Ovary (tissue), 3 donors: ENCODE results near the gene CHD5.

Source experiments
- POLR2A ChIP-seq: fragments of 450-650 bp; IDR thresholded peaks from one replicate; pipeline ENCODE4 v1.6.1; 2017; ENCODE audit warnings: antibody characterized with exemption, mild to moderate bottlenecking, moderate library complexity
- TF ChIP-seq, protein P1 (sequence below), 3 donors: fragments of 450-650 bp in 2 of 3; fragments of 200-600 bp in 1 of 3; IDR thresholded peaks; one replicate each; pipeline versions ENCODE4 v1.5.1 to v1.8.0; 2016 to 2022; ENCODE audit warnings: antibody characterized with exemption in 3 of 3, mild to moderate bottlenecking in 1 of 3
- donor health status: DM: no; HTN: no; CAD: no.

DNA sequence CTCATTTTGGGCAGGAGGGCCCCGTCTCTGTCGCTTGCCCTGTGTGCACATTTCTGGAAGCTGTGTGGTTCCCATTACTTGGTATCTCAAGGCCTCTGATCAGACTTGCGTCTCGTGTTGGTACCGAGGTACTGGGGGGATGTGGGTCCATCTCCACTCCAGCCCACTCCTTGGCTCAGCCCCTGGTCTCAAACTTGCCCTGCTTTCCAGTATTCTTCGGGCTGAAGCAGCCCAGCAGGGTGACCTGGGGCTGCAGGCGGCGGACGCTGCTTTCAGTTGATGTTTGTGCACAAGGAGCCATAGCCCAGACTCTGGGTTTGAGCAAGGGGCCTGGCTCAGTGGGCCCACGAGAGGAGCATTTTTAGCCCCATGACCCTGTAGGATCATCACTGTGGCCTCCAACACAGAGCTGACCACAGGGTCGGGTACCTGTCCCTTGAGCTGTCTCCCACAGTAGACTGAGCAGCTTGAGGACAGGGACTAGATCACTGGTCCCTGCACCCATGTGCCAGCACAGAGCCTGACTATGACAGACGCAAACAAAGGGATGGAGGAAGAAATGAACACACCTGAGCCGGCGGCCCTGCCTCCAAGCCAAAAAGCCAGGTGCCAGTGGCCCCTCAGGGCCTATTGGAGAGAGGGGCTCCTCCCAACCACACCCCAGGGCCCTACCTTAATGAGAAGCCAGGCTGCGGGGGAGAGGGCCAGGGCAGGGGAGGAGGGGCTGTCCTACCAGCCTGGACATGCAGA is 46.8 kb downstream of the CHD5 start:
- TF ChIP-seq, protein P1, sequence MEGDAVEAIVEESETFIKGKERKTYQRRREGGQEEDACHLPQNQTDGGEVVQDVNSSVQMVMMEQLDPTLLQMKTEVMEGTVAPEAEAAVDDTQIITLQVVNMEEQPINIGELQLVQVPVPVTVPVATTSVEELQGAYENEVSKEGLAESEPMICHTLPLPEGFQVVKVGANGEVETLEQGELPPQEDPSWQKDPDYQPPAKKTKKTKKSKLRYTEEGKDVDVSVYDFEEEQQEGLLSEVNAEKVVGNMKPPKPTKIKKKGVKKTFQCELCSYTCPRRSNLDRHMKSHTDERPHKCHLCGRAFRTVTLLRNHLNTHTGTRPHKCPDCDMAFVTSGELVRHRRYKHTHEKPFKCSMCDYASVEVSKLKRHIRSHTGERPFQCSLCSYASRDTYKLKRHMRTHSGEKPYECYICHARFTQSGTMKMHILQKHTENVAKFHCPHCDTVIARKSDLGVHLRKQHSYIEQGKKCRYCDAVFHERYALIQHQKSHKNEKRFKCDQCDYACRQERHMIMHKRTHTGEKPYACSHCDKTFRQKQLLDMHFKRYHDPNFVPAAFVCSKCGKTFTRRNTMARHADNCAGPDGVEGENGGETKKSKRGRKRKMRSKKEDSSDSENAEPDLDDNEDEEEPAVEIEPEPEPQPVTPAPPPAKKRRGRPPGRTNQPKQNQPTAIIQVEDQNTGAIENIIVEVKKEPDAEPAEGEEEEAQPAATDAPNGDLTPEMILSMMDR (IDR thresholded peaks at IDR 0.05): no peak
- TF ChIP-seq POLR2A: no peak
